Skin epidermis (tissue), 12 donors: ENCODE measurements around the gene PLD3.

Experiments
- H3K27ac ChIP-seq, 21 experiments: fragments of 200-600 bp; sonication (generic) in 11 of 21; one replicate each; pipeline ENCODE4 v1.5.0; 2020; ENCODE audit warnings: mild to moderate bottlenecking in 3 of 21, inconsistent platforms in 2 of 21, moderate library complexity in 2 of 21
- H3K4me3 ChIP-seq, 7 experiments: fragments of 200-600 bp; sonication (generic) in 2 of 7; one replicate each; pipeline ENCODE4 v1.5.0; 2020; ENCODE audit warnings: inconsistent platforms in 2 of 7, mild to moderate bottlenecking in 2 of 7, moderate library complexity in 1 of 7

PLD3 gene

DNA sequence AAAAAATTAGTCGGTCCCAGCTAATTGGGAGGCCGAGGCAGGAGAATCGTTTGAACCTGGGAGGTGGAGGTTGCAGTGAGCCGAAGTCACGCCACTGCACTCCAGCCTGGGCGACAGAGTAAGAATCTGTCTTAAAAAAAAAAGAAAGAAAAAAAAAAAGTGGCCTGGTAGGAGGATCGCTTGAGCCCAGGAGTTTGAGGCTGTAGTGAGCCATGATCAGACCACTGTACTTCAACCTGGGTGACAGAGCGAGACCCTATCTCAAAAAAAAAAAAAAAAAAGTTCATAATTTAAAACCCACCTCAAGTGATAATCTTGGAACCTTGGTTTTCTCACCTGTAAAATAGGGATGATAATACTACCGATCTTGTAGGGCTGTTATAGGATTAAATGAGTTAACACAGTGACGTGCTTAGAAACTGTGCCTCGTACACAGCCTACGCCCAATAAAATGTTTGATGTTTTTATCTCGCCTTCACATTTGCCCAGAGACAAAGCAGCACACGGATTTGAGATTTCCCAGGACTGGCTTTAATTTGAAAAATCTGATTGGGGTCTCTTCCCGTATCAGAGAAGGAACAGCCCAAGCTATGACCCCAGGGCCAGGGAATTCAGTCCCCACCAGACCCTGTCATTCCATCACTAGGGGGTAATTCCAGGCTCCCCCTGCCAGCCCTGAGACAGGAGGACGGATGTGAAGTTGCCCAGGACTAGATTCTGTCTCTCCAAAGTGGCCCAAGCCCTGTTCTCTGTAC is 73.7 kb downstream of the PLD3 start:
- peak overlapping the region; percentile 84 to 100 (median 97) for H3K27ac ChIP-seq
- H3K4me3 ChIP-seq, result no peak overlapping the region

DNA sequence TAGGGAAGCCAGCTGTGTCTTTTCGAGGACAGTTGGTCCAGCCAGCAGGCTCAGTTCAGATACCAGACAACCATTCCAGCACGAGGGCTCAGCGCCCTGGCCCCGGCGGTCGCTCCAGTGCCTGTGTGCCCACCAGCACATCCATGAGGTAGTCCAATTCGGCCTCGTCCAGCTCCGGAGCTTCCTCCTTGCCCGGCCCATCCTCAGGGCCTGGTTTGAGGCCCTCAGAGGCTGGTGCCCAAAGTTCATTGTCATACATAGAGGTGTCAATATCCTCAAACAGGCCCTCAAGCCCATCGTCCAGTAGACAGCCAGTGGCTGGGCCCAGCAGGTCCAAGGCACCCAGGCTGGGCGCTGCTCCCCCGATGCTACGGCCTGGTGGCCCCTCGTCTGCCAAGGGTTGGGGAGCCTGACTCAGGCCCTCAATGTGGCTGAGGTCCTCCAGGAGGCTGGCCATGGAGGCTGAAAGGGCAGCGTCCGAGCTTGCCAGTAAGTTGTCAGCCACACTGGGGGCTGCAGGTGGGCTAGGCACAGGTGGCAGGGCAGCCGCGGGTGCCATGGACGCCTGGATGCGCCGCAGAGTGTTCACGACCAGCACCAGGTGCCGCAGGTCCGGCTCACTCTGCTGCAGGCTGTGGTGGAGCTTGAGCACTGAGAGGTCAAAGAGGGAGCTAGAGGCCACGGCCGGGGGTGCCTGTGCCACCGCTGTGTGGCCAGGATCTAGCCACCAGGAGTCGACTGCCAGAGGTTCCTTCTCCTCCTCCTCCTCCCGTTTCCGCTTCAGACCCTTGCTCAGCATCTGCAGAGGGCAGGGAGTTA is 74.5 kb downstream of the PLD3 start:
- no peak overlapping the region for H3K4me3 ChIP-seq
- peak overlapping the region in 9 of 21 experiments; percentile 5 to 100 (median 98) for H3K27ac ChIP-seq

DNA sequence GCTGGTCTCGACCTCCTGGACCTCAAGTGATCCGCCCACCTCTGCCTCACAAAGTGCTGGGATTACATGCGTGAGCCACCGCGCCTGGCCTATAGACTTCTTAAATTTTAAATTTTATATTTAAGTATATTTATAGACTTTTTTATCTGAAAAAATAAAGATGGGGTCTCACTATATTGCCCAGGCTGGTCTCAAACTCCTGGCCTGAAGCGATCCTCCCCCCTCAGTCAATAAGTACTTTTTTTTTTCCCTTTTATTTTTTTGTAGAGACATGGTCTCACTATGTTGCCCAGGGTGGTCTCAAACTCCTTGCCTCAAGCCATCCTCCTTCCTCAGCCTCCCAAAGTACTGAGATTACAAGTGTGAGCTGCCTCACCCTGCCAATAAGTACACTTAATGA is 75.4 kb downstream of the PLD3 start:
- Histone ChIP-seq H3K4me3 (peak overlapping the region; percentile 53 to 90 (median 68)), H3K27ac (peak overlapping the region in 17 of 21 experiments; percentile 7 to 100 (median 99))

DNA sequence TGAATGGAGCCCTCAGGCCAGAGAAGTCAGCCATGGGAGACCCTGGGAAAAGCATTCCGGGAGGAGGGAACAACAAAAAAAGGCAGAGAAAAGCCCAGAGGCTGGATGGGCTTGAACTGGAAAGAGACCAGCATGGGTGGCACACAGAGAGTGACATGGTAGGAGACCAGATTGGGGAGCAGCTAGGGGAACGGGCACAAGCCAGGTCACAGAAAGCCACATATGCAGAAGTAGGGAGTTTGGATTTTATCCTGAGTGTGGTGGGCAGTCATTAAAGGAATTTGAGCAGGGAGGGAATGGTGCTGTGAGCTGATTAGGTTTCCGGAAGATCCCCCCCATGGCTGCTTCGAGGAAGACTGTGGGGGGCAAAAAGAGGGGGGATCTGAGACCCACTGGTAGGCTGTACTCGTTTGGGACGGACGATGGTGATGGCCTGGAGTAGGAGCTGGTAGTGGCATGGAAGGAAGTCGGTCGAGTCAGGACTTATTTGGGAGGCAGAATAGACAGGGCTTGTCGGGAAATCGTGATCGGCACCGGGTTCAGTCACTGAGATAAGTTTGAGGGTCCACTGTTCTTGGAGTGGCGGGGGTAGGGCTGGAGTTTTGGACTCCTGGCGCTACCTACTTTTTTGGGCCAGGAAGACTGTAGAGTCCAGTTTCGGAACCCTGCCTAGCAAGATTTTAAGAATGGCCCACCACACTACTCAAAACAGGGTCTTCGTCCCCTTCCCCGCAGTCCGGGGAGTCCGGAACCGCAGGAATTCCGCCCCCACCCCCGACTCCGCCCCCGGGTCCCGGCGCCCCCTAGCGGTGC is 76.3 kb downstream of the PLD3 start:
- Histone ChIP-seq H3K27ac (peak overlapping the region; percentile 94 to 100 (median 99)), H3K4me3 (peak overlapping the region; percentile 53 to 90 (median 68))

DNA sequence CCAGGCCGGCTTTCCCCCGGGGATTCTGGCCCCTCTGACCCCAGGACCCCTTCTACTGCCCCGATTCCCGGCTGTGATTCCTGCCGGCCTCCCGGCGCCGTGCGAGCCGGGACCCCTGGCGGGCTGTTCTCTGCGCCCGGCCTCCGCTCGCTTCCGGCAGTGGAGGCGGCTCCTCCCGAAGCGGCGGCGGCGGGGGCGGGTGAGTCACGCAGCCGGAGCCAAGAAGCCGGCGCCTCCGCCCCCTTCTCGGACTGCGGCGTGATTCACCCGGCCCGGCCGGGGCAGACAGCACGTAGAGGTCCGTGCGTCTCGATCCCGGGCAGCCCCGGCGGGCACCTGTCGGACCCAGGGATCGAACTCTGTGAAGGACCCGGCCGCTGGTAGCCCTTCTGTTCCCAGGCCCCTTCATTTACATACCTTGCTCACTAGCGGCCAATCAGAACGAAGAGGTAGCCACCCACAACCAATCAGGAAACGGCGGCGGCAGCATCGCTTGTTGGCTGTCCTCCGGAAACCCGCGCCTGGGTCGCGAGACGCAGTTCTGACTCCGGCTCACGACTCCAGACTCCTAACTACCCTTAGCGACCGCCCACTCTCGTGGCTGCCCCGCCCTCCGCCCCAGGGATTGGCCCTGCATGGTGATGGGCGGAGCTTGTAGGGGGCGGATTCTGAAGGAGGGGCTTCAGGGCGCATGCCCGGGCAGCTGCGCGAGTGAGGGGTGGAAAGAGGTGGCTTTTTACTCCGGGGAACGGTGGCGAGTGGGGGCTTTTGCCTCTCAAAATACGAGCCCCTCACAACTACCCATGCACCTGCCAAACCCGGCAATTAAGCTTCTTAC is 77.2 kb downstream of the PLD3 start, which contains the start of gene SERTAD1:
Gene SERTAD1, minus strand, starts transcription at position 543 of the 838 bp plus-strand sequence. CDS start 2,446 bp downstream, outside the sequence.
- H3K27ac ChIP-seq, result peak within 1 kb of the TSS; percentile 94 to 100 (median 99)
- H3K4me3 ChIP-seq, result peak within 1 kb of the TSS; percentile 53 to 90 (median 68)
